T-helper 2 cell (primary cell): ENCODE measurements around the gene ORM1.

Experiments
- DNase-seq, 5 experiments: peaks; one replicate each; pipeline versions ENCODE4 v3.0.0 to v3.0.0-alpha.2; 2012 to 2022

ORM1 gene

GRCh38 chr9:114367366-114367765 is 44.5 kb downstream of the ORM1 start:
- DNase-seq = no peak

GRCh38 chr9:114367772-114368569 is 45.1 kb downstream of the ORM1 start:
- DNase-seq = peak in 1 of 5 experiments; percentile 46

- DNase-seq = peak in 2 of 5 experiments; percentile 65 to 81
These were observed 46.6 kb downstream of the ORM1 start for GRCh38 chr9:114369216-114370130.

GRCh38 chr9:114370251-114370967 is 47.5 kb downstream of the ORM1 start:
- no peak for DNase-seq

- DNase-seq = no peak
These were observed 48.0 kb downstream of the ORM1 start for GRCh38 chr9:114370968-114371320.

GRCh38 chr9:114371343-114371944 is 48.5 kb downstream of the ORM1 start:
- no peak for DNase-seq

GRCh38 chr9:114371973-114372917 is 49.3 kb downstream of the ORM1 start:
- DNase-seq = peak in 3 of 5 experiments; percentile 36 to 90 (median 65)

- peak; percentile 43 to 99 (median 77) for DNase-seq
These were observed 50.1 kb downstream of the ORM1 start for GRCh38 chr9:114372921-114373448.

- DNase-seq = peak in 1 of 5 experiments; percentile 55
These were observed 51.2 kb downstream of the ORM1 start for GRCh38 chr9:114373960-114374730.

GRCh38 chr9:114374936-114375335 is 52.0 kb downstream of the ORM1 start:
- DNase-seq = no peak

- peak in 1 of 5 experiments; percentile 66 for DNase-seq
These were observed 52.7 kb downstream of the ORM1 start for GRCh38 chr9:114375386-114376175.
